HK-2 (cell line): ENCODE results near the gene RGL1.
"Not testable (repeated sequence)": the region's sequence is repeated elsewhere in the genome, so short reads cannot be mapped to it uniquely, and the experiment has no call there.

Experiments used
- DNase-seq: peaks from one replicate; pipeline ENCODE4 v3.0.0-alpha.2; 2018; ENCODE audit not compliant: unreplicated experiment

Gene RGL1

DNA sequence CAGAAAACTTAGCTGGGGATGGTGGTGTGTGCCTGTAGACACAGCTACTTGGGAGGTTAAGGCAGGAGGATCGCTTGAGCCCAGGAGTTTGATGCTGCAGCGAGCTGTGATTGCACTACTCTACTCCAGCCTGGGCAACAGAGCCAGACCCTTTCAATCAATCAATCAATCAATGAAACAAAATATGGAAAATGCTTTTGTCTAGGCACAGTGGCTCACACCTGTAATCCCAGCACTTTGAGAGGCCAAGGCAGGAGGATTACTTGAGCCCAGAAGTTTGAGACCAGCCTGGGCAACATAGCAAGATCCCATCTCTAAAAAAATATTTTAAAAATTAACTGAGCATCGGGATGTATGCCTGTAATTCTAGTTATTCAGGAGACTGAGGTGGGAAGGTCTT lies 19.0 kb upstream of the RGL1 start:
- DNase-seq = not testable (repeated sequence)

DNA sequence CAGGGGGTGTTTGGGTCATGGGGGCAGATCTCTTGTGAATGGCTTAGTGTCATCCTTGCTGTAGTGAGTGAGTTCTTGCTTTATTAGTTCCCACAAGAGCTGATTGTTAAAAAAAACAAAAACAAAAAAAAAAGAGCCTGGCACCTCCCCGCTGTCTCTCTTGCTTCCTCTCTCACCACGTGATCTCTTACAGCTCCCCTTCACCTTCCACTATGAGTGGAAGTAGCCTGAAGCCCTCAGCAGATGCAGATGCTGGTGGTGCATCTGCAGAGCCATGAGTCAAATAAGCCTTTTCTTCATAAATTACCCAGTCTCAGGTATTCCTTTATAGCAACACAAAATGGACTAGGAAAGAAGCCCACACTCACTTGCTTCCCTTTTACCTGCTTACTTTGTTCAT lies 17.2 kb upstream of the RGL1 start:
- DNase-seq = no peak

GRCh38 chr1:183791319-183791718 lies 13.6 kb upstream of the RGL1 start:
- DNase-seq = no peak

DNA sequence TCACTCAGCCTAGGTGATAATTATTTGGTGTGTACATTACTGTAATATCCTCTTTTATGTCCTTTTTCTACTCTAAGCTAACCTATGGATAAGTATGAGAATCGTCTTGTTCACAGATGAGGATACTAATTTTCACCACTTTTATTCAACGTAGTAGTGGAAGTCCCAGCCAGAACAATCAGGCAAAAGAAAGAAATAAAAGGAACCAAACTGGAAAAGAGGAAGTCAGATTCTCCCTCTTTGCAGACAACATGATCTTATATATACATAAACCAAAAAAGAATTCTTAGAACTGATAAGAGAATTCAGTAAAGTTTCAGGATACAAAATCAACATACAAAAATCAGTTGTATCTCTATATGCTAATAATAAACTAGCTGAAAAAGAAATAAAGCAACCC lies 12.6 kb upstream of the RGL1 start:
- no peak for DNase-seq

GRCh38 chr1:183794088-183794487 lies 10.8 kb upstream of the RGL1 start:
- DNase-seq = no peak

- no peak for DNase-seq
Observed at GRCh38 chr1:183800449-183800848, 4.5 kb upstream of the RGL1 start.

DNA sequence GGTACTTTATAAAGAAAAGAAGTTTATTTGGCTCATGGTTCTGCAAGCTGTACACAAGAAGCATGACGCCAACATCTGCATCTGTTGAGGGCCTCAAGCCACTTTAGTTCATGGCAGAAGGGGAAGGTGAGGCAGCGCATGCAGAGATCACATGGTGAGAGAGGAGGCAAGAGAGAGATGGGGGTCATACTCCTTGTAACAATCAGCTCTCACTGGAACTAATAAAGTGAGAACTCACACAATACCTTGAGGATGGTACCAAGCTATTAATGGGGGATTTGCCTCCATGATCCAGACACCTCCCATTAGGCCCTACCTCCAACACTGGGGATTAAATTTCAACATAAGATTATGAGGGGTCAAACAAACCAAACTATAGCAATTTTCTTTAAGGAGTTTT lies 3.3 kb upstream of the RGL1 start:
- DNase-seq = no peak

- no peak for DNase-seq
Observed at GRCh38 chr1:183804387-183804786, 533 bp upstream of the RGL1 start.

DNA sequence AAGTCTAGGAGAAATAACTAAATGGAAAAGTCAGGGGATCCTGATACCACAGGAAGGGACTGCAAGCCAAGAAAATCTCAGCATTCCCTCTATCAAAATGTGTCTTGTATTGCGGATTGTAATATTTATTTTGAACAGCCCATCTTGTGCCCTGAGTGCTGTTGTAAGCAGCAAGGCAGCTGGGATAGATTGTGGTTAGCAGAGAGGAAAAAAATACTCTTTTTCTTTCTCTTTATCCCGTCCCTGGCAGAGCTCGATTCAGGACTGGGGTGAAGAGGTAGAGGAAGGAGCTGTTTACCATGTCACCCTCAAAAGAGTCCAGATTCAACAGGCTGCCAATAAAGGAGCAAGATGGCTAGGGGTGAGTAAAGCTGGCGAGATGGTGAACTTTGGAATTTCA lies 1.2 kb downstream of the RGL1 start:
- DNase-seq = no peak

DNA sequence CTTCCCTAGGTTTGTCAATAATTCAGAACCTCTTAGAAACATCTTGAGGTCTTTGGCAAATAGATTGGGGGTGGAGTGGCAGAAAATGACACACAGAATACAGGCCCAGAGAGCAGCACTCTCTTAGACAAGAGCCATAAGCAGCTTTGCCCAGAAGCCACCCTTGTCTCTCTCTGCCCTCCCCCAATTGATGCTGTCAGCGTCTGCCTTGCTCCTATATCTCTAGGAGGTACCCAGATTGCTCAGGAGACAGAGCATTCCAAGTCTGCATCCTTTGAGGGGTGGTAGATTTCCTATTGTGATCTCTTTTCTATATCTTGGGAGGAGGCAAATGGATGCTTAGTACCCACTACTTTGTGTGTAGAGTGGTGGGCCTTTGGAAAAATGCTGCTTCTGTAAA lies 1.8 kb downstream of the RGL1 start:
- DNase-seq = no peak

DNA sequence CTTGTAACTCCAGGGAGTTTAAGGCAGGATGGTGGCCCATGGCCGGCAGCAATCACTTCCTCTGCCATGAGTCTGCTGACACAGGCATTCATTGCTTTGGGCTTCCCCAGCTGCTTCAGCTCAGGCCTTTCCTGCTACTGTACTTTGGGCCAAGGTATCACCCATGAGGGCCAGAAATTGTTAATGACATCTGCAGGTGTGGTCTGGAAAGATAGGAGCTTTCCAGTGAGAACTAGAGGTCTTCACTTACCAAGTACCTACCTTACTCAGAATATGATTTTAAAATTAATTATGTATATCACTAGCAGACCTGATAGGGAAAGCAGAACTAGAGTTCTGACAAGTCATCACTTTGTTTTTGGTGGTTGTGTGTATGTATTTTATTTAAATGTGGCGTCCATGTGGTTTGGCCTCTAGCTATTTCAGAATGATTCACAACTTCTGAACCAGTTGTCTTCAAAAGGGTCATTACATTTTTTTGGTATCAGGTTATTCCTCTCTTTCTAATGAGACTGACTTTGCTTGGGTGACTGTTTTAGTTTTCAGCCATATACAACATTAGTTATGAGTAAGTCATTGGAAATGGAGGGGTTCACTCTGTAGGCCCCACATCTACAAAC lies 2.7 kb downstream of the RGL1 start:
- DNase-seq = no peak

DNA sequence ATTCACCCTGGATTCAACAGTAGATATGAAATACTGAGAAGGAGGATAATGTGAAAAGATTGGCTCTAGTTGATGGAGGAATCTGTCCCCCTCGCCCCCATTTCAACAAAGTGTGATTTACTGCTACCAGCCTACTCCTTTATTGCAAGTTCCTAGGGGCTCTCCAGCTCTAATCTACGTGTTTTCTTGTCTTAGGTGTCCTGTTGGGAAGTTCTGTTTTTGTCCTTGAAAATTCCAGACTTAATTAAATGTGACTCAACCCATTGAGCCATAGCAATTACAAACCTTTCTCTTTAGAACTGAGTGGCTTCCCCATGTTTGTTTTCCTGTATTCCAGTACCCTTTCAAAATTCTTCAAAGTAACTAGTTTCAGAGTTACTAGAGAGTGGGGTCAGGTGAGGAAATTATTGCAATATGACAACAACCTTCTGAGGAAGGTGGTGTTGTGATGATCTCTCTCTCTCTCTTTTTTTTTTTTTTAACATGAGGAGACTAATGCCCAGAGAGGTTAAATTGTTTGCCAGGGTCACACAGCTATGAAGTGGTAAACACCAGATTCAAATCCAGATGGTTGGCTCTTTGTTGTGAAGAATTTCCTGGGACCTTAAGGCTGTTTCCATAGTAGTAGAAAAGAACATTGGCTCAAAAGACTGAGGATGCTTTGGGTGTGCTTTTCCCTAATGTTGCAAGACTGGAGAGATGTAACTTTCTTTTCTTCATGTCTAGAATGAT lies 3.5 kb downstream of the RGL1 start:
- no peak for DNase-seq

GRCh38 chr1:183810121-183810520 lies 5.2 kb downstream of the RGL1 start:
- DNase-seq = no peak

- no peak for DNase-seq
Observed at GRCh38 chr1:183810756-183811544, 6.0 kb downstream of the RGL1 start.

GRCh38 chr1:183812128-183812527 lies 7.2 kb downstream of the RGL1 start:
- no peak for DNase-seq

DNA sequence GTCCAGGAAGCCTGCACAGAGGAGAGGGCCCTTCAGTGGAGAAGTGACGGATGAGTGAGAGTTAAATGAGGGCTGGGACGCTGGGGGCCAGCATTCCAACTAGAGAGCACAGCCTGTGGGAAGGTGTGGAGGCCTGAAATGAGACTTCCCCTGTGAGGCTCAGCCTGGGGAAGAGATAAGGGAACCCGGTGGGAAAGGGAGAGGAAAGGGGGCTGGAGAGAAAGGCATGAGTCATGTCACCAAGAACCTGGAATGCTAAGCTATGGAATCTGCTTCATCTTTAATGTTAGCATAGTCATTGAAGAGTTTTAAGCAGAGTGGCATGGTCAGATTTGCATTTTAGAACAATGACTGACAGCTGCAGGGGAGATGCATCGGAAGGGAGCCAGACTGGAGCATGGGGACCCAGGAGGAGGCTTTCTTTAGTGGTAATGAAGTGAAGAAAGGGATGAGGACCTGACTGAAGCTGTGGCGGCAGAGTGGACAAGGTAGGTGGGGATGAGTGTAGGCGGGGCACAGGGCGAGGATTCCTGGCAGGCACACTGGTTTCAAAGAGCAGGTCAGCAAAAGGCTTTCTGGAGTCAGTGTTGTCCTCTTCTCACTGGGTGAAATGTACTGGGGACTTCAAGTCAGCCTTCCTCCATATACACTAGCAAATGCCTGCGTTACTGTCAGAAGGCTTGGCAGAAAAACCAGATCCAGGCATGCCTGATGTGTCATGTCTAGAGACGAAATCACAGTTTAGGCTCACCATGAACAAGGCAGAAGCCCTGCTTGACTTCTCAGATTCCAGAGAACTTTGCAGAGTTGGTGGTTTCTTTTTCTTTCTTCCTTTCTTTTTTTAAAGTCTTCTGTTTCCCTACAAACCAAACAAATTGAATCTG lies 8.0 kb downstream of the RGL1 start:
- no peak for DNase-seq

DNA sequence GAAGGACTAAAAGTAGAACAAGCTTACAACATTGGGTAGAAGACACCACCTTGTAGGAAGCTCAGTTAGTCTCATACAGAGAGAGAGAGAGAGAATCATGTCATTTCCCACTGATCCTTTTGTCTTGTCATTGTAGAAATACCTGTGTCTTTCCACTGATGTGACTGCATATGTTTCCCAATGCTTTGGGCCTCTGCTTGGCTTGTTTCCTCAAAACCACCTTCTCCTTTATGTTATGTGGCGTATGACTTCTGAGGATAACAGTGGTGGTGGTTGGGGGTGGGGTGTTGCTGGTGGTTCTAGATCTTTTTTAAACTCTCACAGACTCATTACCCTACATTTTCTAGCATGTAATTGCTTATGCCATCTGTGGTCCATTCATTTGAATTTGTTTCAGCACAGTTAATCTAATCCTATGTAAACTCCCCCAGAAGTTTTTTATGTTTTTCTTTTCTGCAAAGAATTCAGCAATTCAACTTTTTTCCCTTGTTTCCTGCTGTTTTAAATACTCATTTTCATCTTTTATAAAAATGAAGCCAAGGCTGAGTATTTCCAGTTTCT lies 9.3 kb downstream of the RGL1 start:
- DNase-seq = no peak

DNA sequence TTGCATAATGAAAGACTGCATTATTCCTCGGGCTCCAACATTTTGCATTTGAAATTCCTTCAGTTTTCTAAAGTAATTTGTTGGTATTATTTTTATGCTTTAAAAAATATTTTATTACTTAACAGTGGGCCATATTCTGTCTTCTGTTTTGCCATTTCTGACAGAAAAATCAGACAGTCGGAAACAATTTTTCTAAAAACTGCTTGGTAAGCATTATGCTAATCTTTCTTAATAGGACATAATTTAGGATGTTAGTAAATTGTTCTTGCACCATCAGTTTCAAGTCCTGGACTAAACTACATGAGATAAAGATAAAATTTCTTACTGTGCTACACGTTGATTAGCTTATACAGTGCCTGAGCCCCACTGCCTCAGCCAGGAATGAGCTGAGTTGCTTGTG lies 11.2 kb downstream of the RGL1 start:
- no peak for DNase-seq

GRCh38 chr1:183817576-183818288 lies 12.8 kb downstream of the RGL1 start:
- DNase-seq = no peak

DNA sequence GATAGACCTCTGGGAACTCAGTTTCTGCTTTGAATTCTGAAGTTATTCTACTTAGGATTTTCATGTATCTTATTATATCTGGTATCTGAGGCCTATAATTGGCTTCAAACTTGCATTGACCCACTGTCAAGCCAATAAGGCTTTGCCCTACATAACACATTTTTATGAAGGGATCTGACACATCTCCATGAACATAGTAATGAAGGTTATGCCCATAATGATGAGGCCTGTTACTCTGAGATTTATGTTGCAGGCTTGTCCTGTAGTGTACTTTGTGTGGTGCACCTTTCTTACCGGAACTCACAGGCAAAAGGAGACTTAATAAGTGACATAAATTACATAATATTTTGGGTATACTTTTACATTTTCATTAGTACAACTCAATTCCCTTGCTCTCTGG lies 14.1 kb downstream of the RGL1 start:
- DNase-seq = no peak

GRCh38 chr1:183821309-183821888 lies 16.5 kb downstream of the RGL1 start:
- DNase-seq = no peak
